ENCODE results near the gene GAREM2.

The GAREM2 gene

GRCh38 chr2:26139269-26140183 is 33.4 kb upstream of the GAREM2 start:
- no peak for DNase-seq (ENCODE audit: low read depth, low spot score)
- no peak overlapping the region for H3K4me3 ChIP-seq (ENCODE audit: low read depth, low read length)
- ChIA-PET CTCF (interaction anchor here (11.0 to 12.3 kb wide), 2 partner anchors 148 to 188 kb away, joined by 189 to 247 read pairs; no protein-coding TSS in a partner anchor), POLR2A (no interaction called here)
- TF ChIP-seq CTCF (IDR thresholded peaks at IDR 0.05; ENCODE audit: insufficient read depth, low read length, missing control alignments): no peak

- DNase-seq (ENCODE audit: low read depth, low spot score): no peak
- CTCF ChIA-PET: interaction anchor here (11.0 to 12.3 kb wide), 2 partner anchors 150 to 190 kb away, joined by 189 to 247 read pairs; no protein-coding TSS in a partner anchor
- POLR2A ChIA-PET: no interaction called here
- H3K4me3 ChIP-seq (ENCODE audit: low read depth, low read length): no peak overlapping the region
- no peak for TF ChIP-seq CTCF (IDR thresholded peaks at IDR 0.05; ENCODE audit: insufficient read depth, low read length, missing control alignments)
Observed at GRCh38 chr2:26141145-26141769, 31.6 kb upstream of the GAREM2 start.

DNA sequence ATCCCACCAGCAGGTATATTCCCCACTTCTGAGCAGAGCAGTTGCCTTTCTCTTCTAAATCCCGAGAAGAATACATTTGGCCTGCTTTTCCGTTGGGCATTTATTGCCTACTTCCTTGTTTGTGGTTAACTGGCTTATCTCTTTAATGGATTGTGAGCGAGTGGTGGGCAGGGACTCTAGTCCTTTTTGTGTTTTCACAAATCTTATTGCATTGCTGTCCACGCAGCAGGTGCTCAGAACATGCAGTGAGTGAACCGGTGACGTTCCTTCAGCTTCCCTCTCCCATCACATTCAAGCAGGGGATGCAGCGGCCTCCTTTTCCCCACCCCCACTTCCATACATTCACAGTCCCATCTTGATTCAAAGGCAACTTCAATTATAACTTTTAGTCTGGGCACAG is 28.9 kb upstream of the GAREM2 start:
- no peak overlapping the region for H3K4me3 ChIP-seq (ENCODE audit: low read depth, low read length)
- CTCF ChIA-PET: interaction anchor here (0.8 to 12.3 kb wide), 15 partner anchors 8 to 418 kb away, joined by 3 to 247 read pairs (median 11); partner anchors contain the start of gene KIF3C
- no peak for DNase-seq (ENCODE audit: low read depth, low spot score)
- TF ChIP-seq CTCF (IDR thresholded peaks at IDR 0.05; ENCODE audit: insufficient read depth, low read length, missing control alignments): no peak
- POLR2A ChIA-PET: interaction anchor here (0.7 kb wide), 1 partner anchor 171 kb away, joined by 4 read pairs; no protein-coding TSS in a partner anchor

GRCh38 chr2:26144953-26145680 is 27.8 kb upstream of the GAREM2 start:
- H3K4me3 ChIP-seq (ENCODE audit: low read depth, low read length): no peak overlapping the region
- CTCF ChIA-PET: interaction anchor here (0.6 to 12.3 kb wide), 38 partner anchors 9 to 459 kb away, joined by 3 to 247 read pairs (median 4); partner anchors contain the start of genes KIF3C and RAB10
- peak; percentile 14 for DNase-seq (ENCODE audit: low read depth, low spot score)
- peak; percentile 61 for TF ChIP-seq CTCF (IDR thresholded peaks at IDR 0.05; ENCODE audit: insufficient read depth, low read length, missing control alignments)
- POLR2A ChIA-PET: interaction anchor here (0.7 kb wide), 1 partner anchor 172 kb away, joined by 4 read pairs; no protein-coding TSS in a partner anchor

DNA sequence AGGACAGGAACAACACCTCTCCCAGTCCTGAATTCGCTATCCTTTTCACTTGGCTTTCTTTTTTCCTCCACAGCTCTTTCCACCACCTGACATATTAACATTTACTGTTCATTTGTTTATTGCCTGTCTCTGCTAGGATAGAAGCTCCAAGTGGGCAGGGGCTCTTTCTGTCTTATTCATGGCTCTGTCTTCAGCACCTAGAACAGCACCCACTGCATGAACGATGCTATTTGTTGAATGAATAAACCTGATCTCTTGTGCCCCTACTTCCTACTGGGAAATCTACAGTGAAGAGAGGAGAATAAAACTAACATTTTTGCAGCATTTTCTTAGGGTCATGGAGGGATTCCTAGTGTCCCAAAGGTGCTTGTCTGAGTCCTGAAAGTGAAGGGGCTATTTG is 24.4 kb upstream of the GAREM2 start:
- TF ChIP-seq CTCF (IDR thresholded peaks at IDR 0.05; ENCODE audit: insufficient read depth, low read length, missing control alignments): no peak
- no peak for DNase-seq (ENCODE audit: low read depth, low spot score)
- no peak overlapping the region for H3K4me3 ChIP-seq (ENCODE audit: low read depth, low read length)
- ChIA-PET CTCF (interaction anchor here (0.8 to 12.3 kb wide), 4 partner anchors 21 to 197 kb away, joined by 3 to 247 read pairs (median 96); no protein-coding TSS in a partner anchor), POLR2A (no interaction called here)

Data from AG04449 (cell line).